ENCODE results near the gene MBD2.
"Not testable (repeated sequence)": the region's sequence is repeated elsewhere in the genome, so short reads cannot be mapped to it uniquely, and the experiment has no call there.

The MBD2 gene, protein sequence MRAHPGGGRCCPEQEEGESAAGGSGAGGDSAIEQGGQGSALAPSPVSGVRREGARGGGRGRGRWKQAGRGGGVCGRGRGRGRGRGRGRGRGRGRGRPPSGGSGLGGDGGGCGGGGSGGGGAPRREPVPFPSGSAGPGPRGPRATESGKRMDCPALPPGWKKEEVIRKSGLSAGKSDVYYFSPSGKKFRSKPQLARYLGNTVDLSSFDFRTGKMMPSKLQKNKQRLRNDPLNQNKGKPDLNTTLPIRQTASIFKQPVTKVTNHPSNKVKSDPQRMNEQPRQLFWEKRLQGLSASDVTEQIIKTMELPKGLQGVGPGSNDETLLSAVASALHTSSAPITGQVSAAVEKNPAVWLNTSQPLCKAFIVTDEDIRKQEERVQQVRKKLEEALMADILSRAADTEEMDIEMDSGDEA
- total RNA-seq = 83.8 to 99.3 (median 92.9) reads per million in 4 donors

DNA sequence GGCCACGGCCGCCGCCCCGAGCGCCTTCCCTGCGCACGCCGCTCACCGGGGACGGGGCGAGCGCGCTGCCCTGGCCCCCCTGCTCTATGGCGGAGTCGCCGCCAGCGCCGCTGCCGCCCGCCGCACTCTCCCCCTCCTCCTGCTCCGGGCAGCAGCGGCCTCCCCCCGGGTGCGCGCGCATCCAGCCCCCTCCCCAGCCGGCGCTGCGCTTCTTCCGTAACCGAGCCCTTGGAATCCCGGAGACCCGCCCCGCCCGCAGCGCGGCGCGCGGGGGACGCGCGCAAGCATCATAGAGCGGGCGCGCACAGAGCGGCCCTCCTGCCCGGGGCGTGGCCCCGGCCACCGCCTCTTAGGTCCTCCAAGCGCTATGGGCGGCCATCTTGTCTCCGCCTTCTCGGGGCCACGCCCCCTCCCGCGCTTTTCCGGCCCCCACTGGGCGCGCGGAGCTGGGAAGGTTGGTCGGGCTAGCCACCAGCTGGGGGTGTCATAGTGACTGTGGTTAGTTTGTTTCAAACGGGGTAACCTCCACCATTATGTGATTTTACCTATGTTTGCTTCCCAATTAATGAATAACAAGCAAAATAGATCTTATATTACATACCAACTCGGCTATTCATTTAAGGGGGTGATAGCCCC is at the start of gene MBD2:
Gene MBD2, minus strand, starts transcription at position 291 of the 636 bp plus-strand sequence. Its CDS starts 110 bp downstream, at position 181.
- peak; percentile 87 to 97 (median 90) for DNase-seq

DNA sequence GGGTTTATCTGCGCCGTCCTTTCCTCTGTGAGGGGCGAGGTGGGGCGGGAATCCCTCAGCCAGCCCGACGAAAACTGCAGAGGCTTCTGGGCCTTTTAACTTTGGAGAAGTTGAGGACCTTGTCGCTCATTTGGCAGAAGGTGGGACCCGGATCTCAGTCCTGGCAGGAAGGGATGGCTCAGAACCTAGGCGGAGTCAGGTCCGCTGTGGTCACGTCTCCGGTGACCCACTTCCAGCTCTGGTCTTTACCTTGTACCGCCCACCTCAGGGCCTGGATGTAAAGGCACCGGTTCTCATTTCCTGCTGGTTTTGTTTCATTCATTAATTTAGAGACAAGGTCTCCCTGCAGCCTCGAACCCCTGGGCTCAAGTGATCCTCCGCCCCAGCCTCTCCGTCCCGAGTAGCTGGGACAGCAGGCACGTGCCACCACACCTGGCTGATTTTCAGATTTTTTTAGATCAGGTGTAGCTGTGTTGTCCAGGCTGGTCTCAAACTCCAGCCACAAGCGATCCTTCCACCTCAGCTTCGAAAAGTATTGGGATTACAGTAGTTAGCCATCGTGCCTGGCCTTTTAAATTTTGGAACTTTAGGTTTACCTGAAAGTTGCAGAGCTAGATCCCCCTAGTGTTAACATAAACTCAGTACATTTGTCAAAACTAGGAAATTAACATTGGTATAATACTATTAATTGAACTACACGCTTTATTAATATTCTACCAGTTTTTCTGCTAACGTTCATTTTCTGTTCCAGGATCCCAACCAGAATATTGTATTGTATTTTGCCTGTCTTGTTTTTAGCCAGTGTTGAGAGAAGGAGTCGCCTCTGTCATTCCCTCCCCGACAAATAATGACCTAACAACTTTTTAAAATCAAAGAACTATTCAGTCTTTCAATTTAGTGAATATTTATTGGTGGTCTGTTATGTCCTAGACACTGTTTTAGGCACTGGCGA is 45.7 kb upstream of the MBD2 start:
- peak in 4 of 5 donors; percentile 12 to 82 (median 24) for DNase-seq

DNA sequence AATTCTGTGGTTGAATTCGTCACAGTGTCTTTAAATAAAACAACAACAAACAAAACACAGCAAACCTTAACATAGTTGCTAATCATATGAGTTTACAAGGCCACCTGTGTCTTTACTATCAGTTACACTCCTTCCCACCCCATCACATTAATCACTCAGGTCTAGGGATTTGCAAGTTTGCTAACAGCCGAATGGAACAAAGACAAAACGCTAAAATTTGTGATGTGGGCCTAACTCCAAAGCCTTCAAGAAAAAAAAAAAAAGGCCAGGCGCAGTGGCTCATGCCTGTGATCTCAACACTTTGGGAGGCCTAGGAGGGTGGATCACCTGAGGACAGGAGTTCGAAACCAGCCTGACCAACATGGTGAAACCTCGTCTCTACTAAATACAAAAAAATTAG is 44.3 kb upstream of the MBD2 start:
- no peak for DNase-seq

DNA sequence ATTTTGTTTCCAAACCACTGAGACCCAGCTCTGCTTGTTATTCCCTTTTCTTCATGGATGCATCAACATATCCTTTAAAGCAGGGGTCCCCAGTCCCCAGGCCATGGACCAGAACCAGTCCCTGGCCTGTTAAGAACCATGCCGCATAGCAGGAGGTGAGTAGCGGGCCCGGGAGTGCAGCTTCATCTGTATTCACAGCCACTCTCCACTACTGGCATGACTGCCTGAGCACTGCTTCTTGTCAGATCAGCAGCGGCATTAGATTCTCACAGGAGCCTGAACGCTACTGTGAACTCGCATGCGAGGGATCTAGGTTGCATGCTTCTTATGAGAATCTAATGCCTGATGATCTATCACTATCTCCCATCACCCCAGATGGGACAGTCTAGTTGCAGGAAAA is 43.2 kb upstream of the MBD2 start:
- no peak for DNase-seq

DNA sequence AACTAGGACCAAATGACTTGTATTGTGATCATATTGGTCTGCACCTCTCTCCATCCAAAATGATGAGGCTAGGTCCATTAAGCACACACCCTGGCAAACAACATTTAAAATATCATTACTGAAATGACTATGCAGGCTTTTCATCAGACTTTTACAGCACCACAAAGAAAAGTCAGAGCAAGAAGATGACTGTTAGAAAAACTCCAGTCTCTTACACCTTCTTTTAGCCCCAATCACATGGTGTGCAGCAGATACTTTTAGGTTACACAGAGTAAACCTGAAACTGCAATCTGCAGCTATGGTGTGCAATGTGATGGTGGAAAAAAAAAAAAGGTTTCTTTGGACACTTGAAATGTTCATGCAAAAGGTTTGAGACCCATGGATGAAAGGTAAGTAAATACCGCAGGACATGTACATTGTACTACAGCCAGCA is 39.5 kb upstream of the MBD2 start:
- peak in 1 of 5 donors; percentile 88 for DNase-seq

DNA sequence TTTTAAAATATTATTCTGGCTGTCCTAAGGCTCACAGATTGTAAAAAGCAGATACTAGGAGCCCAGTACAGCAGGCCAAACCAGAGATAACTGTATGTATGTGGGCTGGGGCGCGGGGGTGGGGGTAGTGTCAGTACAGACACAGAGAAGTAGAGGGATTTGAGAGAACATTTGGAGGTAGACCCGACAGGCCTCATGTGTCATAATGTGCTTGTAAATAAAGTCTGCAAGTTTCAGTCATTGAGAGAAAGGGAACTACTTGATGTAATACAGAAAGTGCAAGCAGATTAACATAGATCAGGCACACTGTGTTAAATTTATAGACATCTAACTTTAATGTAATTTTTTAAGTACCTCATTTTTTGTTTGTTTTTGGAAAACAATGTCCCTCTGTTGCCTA is 37.4 kb upstream of the MBD2 start:
- DNase-seq = peak in 1 of 5 donors; percentile 80

DNA sequence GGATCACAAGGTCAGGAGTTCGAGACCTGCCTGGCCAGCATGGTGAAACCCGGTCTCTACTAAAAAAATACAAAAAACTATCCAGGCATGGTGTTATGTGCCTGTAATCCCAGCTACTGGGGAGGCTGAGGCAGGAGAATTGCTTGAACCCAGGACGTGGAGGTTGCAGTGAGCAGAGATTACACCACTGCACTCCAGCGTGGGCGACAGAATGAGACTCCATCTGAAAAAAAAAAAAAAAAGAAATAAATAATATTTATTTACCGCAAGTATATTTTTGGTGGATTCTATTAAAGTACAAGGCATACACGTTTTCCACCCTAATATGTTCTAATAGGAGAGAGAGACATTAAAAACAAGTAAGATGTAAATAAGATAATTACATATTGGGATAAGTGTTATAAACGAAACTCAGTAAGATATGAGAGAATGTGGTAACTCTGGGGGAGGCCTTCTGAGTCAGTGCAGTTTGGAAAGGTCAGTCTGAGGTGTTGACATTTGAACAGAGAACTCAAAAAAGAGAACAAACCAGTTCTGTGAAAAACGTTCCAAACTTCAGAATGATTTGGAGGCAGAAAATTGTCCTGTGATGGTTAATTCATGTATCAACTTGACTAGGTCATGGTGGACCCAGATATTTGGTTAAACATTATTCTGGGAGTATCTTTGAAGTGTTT is 36.1 kb upstream of the MBD2 start:
- peak in 1 of 5 donors; percentile 38 for DNase-seq

DNA sequence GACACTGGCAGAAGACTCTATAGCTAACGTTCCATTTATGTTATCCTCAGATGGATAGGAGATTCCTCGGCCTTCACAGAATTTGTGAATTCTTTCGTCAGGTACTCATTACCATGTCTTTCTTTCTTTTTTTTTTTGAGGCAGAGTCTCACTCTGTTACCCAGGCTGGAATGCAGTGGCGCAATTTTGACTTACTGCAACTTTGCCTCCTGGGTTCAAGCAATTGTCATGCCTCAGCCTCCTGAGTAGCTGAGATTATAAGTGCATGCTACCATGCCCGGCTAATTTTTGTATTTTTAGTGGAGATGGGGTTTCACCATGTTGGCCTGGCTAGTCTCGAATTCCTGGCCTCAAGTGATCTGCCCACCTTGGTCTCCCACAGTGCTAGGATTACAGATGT is 33.3 kb upstream of the MBD2 start:
- not testable (repeated sequence) for DNase-seq

DNA sequence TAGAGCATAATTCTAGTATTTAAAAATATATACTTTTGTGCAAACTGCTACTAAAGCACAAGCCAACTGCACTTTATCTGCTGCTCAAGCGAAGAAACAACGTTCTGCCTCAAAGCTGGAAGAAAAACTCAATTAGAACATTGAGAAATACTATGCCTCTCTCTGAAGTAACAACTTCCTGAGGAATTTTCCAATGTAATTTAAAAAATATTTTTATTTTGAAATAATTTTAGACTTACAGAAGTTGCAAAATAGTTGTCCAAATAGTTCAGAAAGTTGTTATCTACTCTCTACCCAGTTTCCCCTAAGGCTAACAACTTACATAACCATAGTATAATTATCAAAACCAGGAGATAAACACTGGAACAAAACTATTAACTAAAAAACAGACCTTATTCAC is 32.5 kb upstream of the MBD2 start:
- DNase-seq = no peak

DNA sequence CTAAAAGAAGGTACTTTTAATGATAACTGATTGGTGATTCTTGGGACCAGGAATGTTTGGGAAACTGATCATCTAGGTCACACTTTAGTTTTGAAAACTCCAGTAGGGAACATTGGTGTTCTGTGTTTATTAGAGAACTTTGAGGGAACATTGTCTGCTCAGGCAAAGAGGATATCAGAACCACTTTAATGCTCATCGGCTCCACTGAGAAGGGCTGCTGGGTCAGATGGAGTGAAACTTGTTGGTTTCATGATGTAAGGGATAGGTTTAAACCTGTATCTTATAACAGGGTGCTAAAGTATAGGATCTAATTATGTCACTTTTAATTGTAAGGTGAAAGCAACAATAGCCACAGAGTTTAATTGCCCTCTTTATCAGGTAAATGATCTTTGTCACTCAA is 30.7 kb upstream of the MBD2 start:
- DNase-seq = no peak

DNA sequence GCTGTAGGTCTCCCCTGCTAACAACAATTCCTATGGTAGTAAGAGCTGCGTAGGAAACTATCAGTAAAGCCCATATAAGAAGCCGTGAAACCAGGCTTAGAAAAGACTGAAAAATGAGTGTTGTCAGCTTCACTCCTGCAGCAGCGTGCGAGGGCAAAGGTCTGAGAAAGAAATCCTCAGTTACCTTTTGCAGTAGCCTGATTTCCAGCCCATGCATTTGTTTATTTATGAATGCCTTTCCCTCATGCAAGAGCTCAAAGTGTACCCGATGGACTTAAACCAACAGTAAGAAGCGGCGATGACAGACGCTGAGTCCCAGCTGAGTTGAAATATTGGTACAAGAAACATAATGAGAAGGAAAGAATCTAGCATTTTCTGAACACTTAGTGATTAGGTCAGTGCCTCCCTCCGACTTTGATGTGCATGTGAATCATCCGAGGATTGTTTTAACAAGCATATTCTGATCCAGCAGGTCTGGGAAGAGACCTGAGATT is 29.8 kb upstream of the MBD2 start:
- DNase-seq = no peak

DNA sequence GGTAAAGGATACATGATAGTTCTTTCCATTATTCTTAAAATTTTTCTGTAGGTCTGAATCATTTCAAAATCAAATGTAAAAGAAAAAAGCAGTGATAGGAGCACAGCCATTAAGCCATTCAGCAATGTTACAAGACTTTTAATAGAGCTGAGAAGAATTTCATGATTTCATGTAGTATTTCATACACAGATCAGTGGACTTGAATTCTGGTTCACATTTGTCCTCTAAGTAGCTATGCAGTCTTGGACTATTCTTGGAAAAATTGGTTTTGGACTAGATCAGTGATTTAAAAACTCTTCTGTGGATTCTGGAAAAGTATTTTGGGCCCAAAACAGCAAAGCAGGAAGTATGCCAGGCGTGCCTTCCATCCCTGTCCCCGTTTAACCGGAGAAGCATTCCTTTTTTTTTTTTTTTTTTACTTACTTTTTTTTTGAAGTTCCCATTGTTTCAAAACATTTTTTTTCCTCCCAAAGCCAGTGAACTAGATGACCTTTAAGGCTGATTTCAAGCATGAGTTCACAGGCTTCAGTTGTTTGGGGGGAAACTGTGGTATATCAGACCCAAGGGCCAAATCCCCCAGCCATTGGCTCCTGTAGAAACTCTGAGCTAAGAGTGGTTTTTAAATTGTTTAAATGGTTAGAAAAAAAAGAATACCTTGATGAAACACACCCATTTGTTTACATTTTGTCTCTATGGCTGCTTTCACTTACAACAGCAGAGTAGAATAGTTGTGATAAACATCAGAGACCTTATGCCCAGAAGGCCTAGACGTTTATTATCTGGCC is 27.3 kb upstream of the MBD2 start:
- no peak for DNase-seq

DNA sequence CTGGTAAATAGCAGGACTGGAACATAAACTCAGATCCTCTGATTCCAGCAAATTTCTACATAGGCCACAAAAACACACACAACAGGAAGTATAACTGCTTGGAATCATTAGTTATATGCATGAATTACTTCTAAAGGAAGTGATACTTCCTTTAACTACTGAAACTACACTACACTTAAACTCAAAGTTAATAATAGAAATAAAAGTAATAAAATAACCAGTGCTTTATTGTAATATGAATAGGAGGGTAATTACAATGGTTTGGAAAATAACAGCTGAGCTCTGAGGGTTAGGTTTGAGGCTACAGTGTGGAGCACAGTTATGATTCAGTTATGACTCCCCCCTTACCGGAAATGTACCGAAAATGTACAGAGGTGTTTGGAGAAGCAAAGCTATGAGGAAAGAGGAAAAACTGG is 26.4 kb upstream of the MBD2 start:
- no peak for DNase-seq

DNA sequence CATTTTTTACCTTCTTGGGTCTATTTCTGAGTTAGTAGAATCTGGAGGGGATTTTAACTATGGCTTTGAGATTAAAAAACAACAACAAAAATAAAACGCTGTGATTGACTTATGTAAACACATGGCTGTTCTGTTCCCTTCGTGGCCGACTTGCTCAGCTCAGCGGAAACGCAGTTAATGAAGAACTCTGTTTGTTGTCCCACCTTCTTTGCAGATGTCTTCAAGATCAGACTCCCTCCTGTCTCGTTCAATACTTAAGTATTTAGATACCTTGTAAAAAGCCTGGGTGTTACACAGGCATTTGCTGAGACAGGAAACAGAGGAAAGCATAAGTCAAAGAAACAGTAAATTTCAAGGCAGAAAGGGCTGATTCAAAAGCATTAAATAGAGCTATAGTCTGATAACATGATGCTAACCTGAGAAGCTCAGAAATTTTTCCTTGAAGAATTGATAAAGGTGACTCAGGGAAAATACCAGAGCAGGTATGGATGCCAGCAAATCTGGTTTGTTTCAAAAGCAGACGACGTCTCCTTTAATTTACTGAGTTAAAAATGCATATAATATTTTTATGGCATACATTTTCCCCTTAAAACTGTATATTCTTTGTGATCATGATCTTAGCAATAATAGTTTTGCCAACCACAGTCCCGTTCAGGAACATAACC is 23.2 kb upstream of the MBD2 start:
- no peak for DNase-seq

DNA sequence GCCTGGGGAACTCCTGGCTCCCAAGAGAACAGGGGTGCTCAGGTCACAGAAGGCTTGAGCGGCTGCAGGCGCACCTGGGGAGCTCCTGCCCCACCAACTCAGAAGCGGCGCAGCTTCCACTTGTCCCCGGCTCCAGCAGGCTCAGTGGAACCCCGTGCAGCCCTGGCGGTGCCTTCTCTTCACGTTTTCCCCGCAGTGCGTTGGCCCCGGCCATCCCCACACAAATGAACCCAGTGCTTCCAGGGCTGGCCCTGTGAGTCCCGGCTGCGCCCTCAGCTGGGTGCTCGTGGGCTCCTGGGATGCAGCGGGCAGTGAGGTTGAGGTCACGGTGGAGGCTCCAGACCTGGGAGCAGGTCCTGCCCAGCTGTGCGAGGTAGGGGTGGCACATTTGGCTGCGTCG is 17.9 kb upstream of the MBD2 start:
- no peak for DNase-seq

DNA sequence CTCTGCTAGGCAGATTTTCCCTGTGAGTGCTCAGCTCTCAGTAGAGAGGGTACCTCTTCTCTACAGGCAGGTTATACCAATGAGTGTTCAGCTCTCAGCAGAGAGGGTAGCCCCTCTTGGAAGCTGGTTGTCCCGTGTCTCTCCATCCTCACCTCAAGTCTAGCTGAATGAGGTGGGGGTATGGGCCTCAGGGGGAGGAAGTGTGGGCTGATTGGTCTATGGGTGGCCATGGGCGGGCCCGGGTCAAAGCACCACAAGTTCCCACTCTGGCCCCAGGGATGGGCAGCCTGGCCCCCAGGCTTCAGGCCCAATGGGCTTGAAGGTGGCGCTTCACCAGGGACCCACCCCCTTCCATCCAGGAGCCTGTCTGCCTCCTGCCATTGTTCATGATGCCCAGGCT is 17.0 kb upstream of the MBD2 start:
- no peak for DNase-seq

DNA sequence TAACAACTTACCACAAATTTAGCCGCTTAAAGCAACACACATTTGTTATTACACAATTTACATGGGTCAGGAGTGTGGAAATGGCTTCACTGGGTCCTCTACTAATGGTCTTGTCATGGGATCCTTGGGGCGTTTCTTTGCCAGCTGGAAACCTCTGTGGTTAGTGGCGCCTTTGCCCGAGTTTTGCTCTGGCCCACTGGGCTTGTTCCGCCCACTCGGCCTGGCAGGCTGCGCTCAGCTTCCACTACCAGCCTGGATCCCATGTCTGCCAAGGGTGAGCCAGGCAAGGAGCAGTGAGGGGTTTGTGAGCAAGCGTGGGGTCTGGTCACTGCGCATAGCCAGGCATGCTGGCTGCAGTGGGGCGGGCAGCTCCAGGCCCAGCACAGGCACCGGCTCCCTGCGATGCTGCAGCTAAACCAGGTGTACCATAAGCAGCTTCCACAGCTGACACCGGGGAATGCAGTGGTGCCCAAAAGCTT is 16.2 kb upstream of the MBD2 start:
- DNase-seq = no peak

DNA sequence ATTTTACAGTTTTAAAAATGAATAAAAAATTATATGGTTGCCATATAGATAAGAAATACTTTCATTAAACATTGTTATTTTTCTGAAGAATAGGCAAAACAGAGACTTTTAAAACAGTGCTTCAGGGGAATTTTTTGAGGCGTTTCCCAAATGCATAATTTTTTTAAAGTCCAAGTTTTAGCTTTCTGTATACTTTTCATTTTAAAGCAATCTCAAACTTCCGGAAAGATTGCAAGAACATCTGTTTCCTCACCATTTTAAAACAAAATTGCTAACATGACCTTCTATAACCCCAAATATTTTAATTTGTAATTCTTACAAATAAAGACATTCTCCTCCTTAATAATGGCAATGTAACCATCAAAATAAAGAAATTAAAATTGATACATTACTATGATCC is 15.1 kb upstream of the MBD2 start:
- DNase-seq = no peak

DNA sequence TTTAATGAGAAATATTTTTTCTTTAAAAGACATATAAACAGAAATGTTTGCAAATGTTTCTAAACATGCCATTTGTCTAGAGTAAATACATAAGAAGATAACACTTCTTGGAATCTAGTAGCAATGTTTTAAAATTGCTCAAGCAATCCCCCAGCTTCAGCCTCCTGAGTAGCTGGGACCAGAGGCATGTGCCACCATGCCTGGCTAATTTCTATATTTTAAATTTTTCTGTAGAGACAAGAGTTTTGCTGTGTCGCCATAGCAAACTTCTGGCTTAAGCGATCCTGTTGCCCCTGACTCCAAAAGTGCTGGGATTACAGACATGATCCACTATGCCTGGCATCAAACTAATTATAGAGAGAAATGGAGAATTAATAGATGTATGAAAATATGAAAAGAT is 14.6 kb upstream of the MBD2 start:
- DNase-seq = no peak

DNA sequence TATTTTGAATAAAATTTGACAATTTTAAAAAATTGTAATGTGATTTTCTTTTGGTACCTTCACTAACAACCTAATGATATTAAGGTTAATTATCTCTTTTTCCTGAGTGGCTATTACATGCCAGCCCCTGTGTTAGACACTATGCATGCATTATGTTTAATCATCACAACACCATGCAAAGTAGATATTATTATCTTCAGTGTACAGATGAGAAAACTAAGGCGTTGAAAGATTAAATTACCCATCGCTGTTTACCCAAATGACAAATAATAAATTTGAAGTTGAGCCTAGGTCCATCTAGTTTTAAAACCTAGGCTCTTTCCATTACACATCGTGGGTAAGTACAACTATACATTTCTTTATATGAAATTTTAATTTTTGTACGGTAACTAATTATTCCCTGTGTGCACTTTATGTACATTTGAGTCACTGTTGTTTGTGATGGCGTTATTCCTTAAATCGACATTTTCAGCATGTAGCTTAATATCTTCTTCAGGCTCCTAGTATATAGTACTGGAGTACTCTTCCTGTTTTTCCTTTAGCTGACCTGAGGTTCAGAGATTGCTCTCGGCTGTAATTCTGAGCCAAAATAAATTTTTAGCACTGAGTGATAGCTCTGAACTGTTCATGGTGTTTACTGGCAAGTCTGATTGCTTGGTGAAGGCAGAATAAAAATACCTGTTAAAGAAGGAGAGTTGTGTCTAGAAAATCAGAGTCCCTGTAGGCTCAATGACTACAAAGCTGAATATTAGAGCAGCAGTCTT is 13.9 kb upstream of the MBD2 start:
- DNase-seq = no peak

Data from T-helper 1 cell (primary cell).